ENCODE results near the gene CCNF. TPM values are rescaled to one million over a fixed set of nuclear protein-coding genes. Genes with fewer than 3 reads are reported as not detected.
A peak's percentile ranks its signal among the peaks of the same experiment; 100 is the strongest.
"Not testable (repeated sequence)": the region's sequence is repeated elsewhere in the genome, so short reads cannot be mapped to it uniquely, and the experiment has no call there.

The CCNF gene
- total and polyA plus RNA-seq, 5 donors from 2014 or later = 3.3 to 6.9 (median 6.6) TPM

- no peaks in the 10 kb centered on the region for H3K27me3 ChIP-seq (ENCODE audit: control insufficient read depth, insufficient read depth, low read length)
- peak overlapping the region; percentile 91 to 94 (median 93) for H3K4me3 Mint-ChIP-seq
- peak overlapping the region; percentile 65 for H3K4me3 ChIP-seq (ENCODE audit: low read depth, low read length)
- no peaks in the 10 kb centered on the region for H3K9me3 ChIP-seq (ENCODE audit: control insufficient read depth in 2 of 2, low read length in 2 of 2)
- peaks cover 0 to 1% (median 0%) of the 10 kb centered on the region in 7 donors for H3K9me3 Mint-ChIP-seq
- ATAC-seq (ENCODE audit: low read depth in 2 of 2) (no peak), DNase-seq (peak in 1 of 3 donors; percentile 55)
- peak overlapping the region; percentile 39 to 92 (median 87) for H3K27ac Mint-ChIP-seq
- H3K36me3 ChIP-seq (ENCODE audit: control insufficient read depth, insufficient read depth, low read length) = peaks cover 6% of the 10 kb centered on the region
- peaks cover under 1% of the 10 kb centered on the region for H3K27me3 Mint-ChIP-seq
- H3K36me3 Mint-ChIP-seq = peaks cover 6% of the 10 kb centered on the region
- H3K27ac ChIP-seq (ENCODE audit: insufficient read depth, low read length, poor library complexity, severe bottlenecking) = peak overlapping the region; percentile 55
- peaks cover 20% of the 10 kb centered on the region for H3K4me1 ChIP-seq (ENCODE audit: control insufficient read depth, insufficient read depth, low read length, poor library complexity, severe bottlenecking)
- H3K4me1 Mint-ChIP-seq = peaks cover 4 to 23% (median 13%) of the 10 kb centered on the region in 4 donors
Measured at GRCh38 chr16:2429771-2430663, 770 bp downstream of the CCNF start.

GRCh38 chr16:2432286-2432685, 3.0 kb downstream of the CCNF start:
- H3K4me1 Mint-ChIP-seq = peaks cover 4 to 23% (median 13%) of the 10 kb centered on the region in 4 donors
- H3K36me3 ChIP-seq (ENCODE audit: control insufficient read depth, insufficient read depth, low read length) = peaks cover 6% of the 10 kb centered on the region
- no peak overlapping the region for H3K4me3 ChIP-seq (ENCODE audit: low read depth, low read length)
- H3K27me3 Mint-ChIP-seq = no peaks in the 10 kb centered on the region
- peak overlapping the region in 1 of 4 donors; percentile 51 for H3K4me3 Mint-ChIP-seq
- no peaks in the 10 kb centered on the region for H3K27me3 ChIP-seq (ENCODE audit: control insufficient read depth, insufficient read depth, low read length)
- ATAC-seq (ENCODE audit: low read depth in 2 of 2) = no peak
- peaks cover 6% of the 10 kb centered on the region for H3K36me3 Mint-ChIP-seq
- H3K9me3 Mint-ChIP-seq = peaks cover 0 to 1% (median 0%) of the 10 kb centered on the region in 7 donors
- no peak overlapping the region for H3K27ac ChIP-seq (ENCODE audit: insufficient read depth, low read length, poor library complexity, severe bottlenecking)
- DNase-seq = no peak
- no peak overlapping the region for H3K27ac Mint-ChIP-seq
- H3K4me1 ChIP-seq (ENCODE audit: control insufficient read depth, insufficient read depth, low read length, poor library complexity, severe bottlenecking) = peaks cover 20% of the 10 kb centered on the region
- no peaks in the 10 kb centered on the region for H3K9me3 ChIP-seq (ENCODE audit: control insufficient read depth in 2 of 2, low read length in 2 of 2)

GRCh38 chr16:2432801-2433505, 3.7 kb downstream of the CCNF start:
- peaks cover 6% of the 10 kb centered on the region for H3K36me3 ChIP-seq (ENCODE audit: control insufficient read depth, insufficient read depth, low read length)
- no peak overlapping the region for H3K27ac ChIP-seq (ENCODE audit: insufficient read depth, low read length, poor library complexity, severe bottlenecking)
- H3K9me3 ChIP-seq (ENCODE audit: control insufficient read depth in 2 of 2, low read length in 2 of 2) = no peaks in the 10 kb centered on the region
- no peak for ATAC-seq (ENCODE audit: low read depth in 2 of 2)
- Mint-ChIP-seq H3K36me3 (peaks cover 6% of the 10 kb centered on the region), H3K27ac (no peak overlapping the region), H3K9me3 (peaks cover 0 to 1% (median 0%) of the 10 kb centered on the region in 7 donors), H3K4me1 (peaks cover 4 to 20% (median 11%) of the 10 kb centered on the region in 4 donors), H3K27me3 (no peaks in the 10 kb centered on the region), H3K4me3 (peak overlapping the region in 1 of 4 donors; percentile 8)
- no peak for DNase-seq
- no peaks in the 10 kb centered on the region for H3K27me3 ChIP-seq (ENCODE audit: control insufficient read depth, insufficient read depth, low read length)
- peaks cover 20% of the 10 kb centered on the region for H3K4me1 ChIP-seq (ENCODE audit: control insufficient read depth, insufficient read depth, low read length, poor library complexity, severe bottlenecking)
- no peak overlapping the region for H3K4me3 ChIP-seq (ENCODE audit: low read depth, low read length)

GRCh38 chr16:2435236-2435635, 6.0 kb downstream of the CCNF start:
- H3K4me1 Mint-ChIP-seq = peaks cover 0 to 23% (median 11%) of the 10 kb centered on the region in 4 donors
- not testable (repeated sequence) for H3K27me3 Mint-ChIP-seq; H3K36me3 ChIP-seq (ENCODE audit: control insufficient read depth, insufficient read depth, low read length); H3K27ac ChIP-seq (ENCODE audit: insufficient read depth, low read length, poor library complexity, severe bottlenecking); H3K4me3 Mint-ChIP-seq; H3K27ac Mint-ChIP-seq; DNase-seq; ATAC-seq (ENCODE audit: low read depth in 2 of 2); H3K4me1 ChIP-seq (ENCODE audit: control insufficient read depth, insufficient read depth, low read length, poor library complexity, severe bottlenecking); H3K4me3 ChIP-seq (ENCODE audit: low read depth, low read length); H3K9me3 Mint-ChIP-seq; H3K9me3 ChIP-seq (ENCODE audit: control insufficient read depth in 2 of 2, low read length in 2 of 2); H3K27me3 ChIP-seq (ENCODE audit: control insufficient read depth, insufficient read depth, low read length)
- peaks cover 12% of the 10 kb centered on the region for H3K36me3 Mint-ChIP-seq

- peaks cover 12% of the 10 kb centered on the region for H3K36me3 Mint-ChIP-seq
- Histone ChIP-seq H3K4me1 (ENCODE audit: control insufficient read depth, insufficient read depth, low read length, poor library complexity, severe bottlenecking) (peaks cover 5% of the 10 kb centered on the region), H3K27me3 (ENCODE audit: control insufficient read depth, insufficient read depth, low read length) (no peaks in the 10 kb centered on the region), H3K36me3 (ENCODE audit: control insufficient read depth, insufficient read depth, low read length) (peaks cover 6% of the 10 kb centered on the region), H3K27ac (ENCODE audit: insufficient read depth, low read length, poor library complexity, severe bottlenecking) (no peak overlapping the region), H3K4me3 (ENCODE audit: low read depth, low read length) (no peak overlapping the region), H3K9me3 (ENCODE audit: control insufficient read depth in 2 of 2, low read length in 2 of 2) (no peaks in the 10 kb centered on the region)
- DNase-seq (no peak), ATAC-seq (ENCODE audit: low read depth in 2 of 2) (no peak)
- peaks cover 0 to 18% (median 5%) of the 10 kb centered on the region in 4 donors for H3K4me1 Mint-ChIP-seq
- H3K27me3 Mint-ChIP-seq = no peaks in the 10 kb centered on the region
- H3K9me3 Mint-ChIP-seq = no peaks in the 10 kb centered on the region
- no peak overlapping the region for H3K27ac Mint-ChIP-seq
- H3K4me3 Mint-ChIP-seq = no peak overlapping the region
Measured at GRCh38 chr16:2436110-2436509, 6.9 kb downstream of the CCNF start.

- peak overlapping the region in 1 of 3 donors; percentile 38 for H3K27ac Mint-ChIP-seq
- H3K4me3 ChIP-seq (ENCODE audit: low read depth, low read length) = no peak overlapping the region
- ATAC-seq (ENCODE audit: low read depth in 2 of 2) = no peak
Measured at GRCh38 chr16:2437032-2437790, 8.0 kb downstream of the CCNF start.

GRCh38 chr16:2438121-2438520, 8.9 kb downstream of the CCNF start:
- Mint-ChIP-seq H3K36me3 (peaks cover 10% of the 10 kb centered on the region), H3K27me3 (no peaks in the 10 kb centered on the region), H3K9me3 (no peaks in the 10 kb centered on the region), H3K4me3 (no peak overlapping the region), H3K4me1 (peaks cover 0 to 16% (median 5%) of the 10 kb centered on the region in 4 donors), H3K27ac (no peak overlapping the region)
- H3K4me3 ChIP-seq (ENCODE audit: low read depth, low read length) = no peak overlapping the region
- H3K4me1 ChIP-seq (ENCODE audit: control insufficient read depth, insufficient read depth, low read length, poor library complexity, severe bottlenecking) = peaks cover 5% of the 10 kb centered on the region
- DNase-seq = no peak
- H3K27me3 ChIP-seq (ENCODE audit: control insufficient read depth, insufficient read depth, low read length) = no peaks in the 10 kb centered on the region
- ATAC-seq (ENCODE audit: low read depth in 2 of 2) = no peak
- no peak overlapping the region for H3K27ac ChIP-seq (ENCODE audit: insufficient read depth, low read length, poor library complexity, severe bottlenecking)
- H3K36me3 ChIP-seq (ENCODE audit: control insufficient read depth, insufficient read depth, low read length) = peaks cover under 1% of the 10 kb centered on the region
- no peaks in the 10 kb centered on the region for H3K9me3 ChIP-seq (ENCODE audit: control insufficient read depth in 2 of 2, low read length in 2 of 2)

More at GRCh38 chr16:2437032-2437790, 8.0 kb downstream of the CCNF start:
- Histone ChIP-seq H3K9me3 (ENCODE audit: control insufficient read depth in 2 of 2, low read length in 2 of 2) (no peaks in the 10 kb centered on the region), H3K27me3 (ENCODE audit: control insufficient read depth, insufficient read depth, low read length) (no peaks in the 10 kb centered on the region), H3K4me1 (ENCODE audit: control insufficient read depth, insufficient read depth, low read length, poor library complexity, severe bottlenecking) (peaks cover 5% of the 10 kb centered on the region), H3K27ac (ENCODE audit: insufficient read depth, low read length, poor library complexity, severe bottlenecking) (no peak overlapping the region), H3K36me3 (ENCODE audit: control insufficient read depth, insufficient read depth, low read length) (peaks cover 6% of the 10 kb centered on the region)
- H3K9me3 Mint-ChIP-seq = no peaks in the 10 kb centered on the region
- H3K36me3 Mint-ChIP-seq = peaks cover 12% of the 10 kb centered on the region
- H3K4me3 Mint-ChIP-seq = peak overlapping the region in 1 of 4 donors; percentile 50
- no peak for DNase-seq
- H3K27me3 Mint-ChIP-seq = no peaks in the 10 kb centered on the region
- H3K4me1 Mint-ChIP-seq = peaks cover 0 to 18% (median 5%) of the 10 kb centered on the region in 4 donors

All from CD4-positive, CD25-positive, alpha-beta regulatory T cell (primary cell).